Measurements from ENCODE around the gene ZNF730.
"Not testable (repeated sequence)": the region's sequence is repeated elsewhere in the genome, so short reads cannot be mapped to it uniquely, and the experiment has no call there.

The ZNF730 gene

DNA sequence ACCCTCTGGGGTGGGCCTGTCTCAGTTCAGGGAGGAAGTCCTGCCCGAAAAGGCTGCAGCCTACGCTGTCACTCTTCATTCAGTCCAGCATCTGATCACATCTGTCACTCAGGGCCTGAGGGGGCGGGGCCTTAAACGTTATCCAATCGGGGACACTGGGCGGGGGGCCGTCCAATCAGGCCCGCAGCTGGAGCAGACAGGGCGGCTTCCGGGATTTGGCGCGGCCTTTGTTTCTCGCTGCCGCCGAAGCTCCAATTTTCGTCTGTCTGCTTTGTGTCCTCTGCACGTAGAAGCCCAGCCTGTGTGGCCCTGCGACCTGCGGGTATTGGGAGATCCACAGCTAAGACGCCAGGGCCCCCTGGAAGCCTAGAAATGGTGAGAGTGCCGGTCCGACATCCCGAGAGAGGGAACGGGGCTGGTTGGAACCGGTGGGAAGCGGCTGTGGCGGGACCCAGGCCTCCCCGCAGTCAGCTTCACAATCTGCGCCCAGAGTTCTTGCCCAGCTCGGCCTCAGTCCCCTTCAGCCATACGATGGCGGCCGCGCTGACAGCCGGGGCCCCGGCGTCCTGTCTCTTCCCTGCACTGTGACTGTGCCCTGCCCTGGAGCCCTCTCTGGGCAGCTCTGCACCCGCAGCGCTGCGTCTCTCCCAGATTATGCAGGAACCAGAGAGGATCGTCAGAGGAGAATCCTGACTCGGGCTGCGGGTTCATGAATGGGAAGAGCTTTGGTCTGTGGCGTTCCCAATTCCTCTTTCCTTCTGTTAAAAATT is at the start of gene ZNF730:
Gene ZNF730 (plus strand): TSS at position 224 of the 770 bp plus-strand sequence. CDS start 149 bp downstream, at position 373.
- peak; percentile 15 to 35 for DNase-seq (ENCODE audit: low read depth in 2 of 2)

GRCh38 chr19:23070353-23071146 is 46.3 kb upstream of the ZNF730 start:
- DNase-seq (ENCODE audit: low read depth in 2 of 2), result no peak

GRCh38 chr19:23071147-23071511 is 45.7 kb upstream of the ZNF730 start:
- no peak for DNase-seq (ENCODE audit: low read depth in 2 of 2)

DNA sequence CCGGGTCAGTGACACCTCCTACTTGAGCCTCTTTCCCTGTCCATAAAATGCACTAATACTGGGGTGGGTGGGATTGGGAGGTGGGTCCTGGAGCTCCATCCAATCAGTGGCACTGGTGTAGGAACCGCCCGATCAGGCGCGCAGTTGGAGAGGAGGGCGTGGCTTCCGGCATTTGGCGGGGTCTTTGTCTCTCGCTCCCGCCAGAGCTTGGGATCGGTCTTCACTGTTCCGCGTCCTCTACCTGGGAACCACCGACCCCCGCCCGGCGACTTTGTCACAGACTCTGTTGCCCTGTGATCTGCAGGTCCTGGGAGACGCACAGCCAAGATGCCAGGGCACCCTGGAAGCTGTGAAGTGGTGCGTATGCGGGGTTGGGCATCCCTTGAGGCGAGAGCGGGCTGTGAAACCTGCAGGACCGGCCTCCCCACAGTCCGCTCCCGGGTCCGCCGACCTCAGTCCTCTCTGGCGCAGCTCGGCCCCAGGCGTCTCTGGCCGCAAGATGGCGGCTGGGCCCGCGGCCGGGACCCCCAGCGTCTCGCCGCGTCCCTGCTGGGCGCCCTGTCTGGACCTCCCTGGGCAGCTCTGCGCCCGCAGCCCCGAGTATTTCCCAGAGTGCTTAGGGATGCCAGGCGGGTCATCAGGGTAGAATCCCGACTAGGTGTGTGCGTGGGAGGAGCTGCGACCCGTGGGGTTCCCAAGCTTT is 41.6 kb upstream of the ZNF730 start:
- no peak for DNase-seq (ENCODE audit: low read depth in 2 of 2)

- not testable (repeated sequence) for DNase-seq (ENCODE audit: low read depth in 2 of 2)
Observed at GRCh38 chr19:23077776-23078175, 39.0 kb upstream of the ZNF730 start.

DNA sequence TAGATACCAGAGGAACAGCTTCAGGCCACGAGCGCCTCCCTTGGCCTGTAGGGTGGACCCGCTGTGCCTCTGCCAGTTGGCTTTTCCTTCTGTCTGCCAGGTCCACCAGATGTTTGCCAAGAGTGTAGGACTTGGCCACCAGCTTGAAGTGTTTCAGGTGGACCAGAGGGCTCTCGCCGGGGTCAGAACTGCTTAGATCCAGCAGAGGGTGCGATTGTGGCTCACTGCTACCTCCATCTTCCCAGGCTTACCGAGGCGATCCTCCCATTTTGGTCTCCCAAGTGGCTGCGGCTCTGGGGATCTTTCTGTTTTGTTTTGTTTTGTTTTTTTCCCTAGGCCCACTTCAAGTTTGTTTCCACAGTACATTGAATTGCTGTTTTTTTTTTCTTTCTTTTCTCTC is 23.0 kb upstream of the ZNF730 start:
- DNase-seq (ENCODE audit: low read depth in 2 of 2), result no peak

- DNase-seq (ENCODE audit: low read depth in 2 of 2), result no peak
Observed at GRCh38 chr19:23095418-23095817, 21.4 kb upstream of the ZNF730 start.

- no peak for DNase-seq (ENCODE audit: low read depth in 2 of 2)
Observed at GRCh38 chr19:23098286-23098685, 18.5 kb upstream of the ZNF730 start.

DNA sequence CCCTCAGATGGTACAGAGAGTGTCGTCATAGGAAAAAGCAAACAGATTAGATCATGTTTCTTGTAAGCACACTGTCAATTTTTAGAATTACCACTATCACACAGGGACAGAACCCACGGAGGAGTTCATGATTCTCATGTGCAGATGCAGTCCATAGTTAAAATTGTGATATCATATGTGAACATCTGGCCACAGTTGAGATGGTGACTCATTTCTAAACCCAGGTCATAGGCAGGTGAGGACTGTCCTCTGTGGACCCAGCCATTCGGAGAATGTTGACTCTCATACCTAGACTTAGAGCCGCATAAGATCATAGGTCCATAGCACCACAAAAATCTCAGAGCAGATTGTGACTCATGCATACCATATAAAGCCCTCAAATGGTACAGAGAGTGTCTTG is 17.8 kb upstream of the ZNF730 start:
- DNase-seq (ENCODE audit: low read depth in 2 of 2), result no peak

- DNase-seq (ENCODE audit: low read depth in 2 of 2), result no peak
Observed at GRCh38 chr19:23099966-23100365, 16.9 kb upstream of the ZNF730 start.

DNA sequence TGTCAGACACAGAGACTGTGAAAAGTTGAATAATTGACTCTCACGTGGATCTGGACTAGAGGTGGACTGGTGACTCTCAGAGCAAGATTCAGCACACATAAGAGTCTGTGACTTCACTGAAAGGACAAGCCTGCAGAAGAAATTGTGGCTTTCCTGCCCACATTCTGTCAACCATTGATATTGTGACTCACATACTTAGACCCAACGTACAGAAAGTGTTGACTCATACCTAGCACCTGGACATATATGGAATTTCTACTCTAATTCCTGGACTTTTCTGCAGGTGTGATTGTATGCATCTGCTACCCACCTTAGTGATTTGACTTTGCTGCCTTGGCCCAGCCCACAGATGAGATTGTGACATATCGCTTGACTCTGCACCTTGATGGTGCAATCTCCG is 15.6 kb upstream of the ZNF730 start:
- DNase-seq (ENCODE audit: low read depth in 2 of 2), result no peak

DNA sequence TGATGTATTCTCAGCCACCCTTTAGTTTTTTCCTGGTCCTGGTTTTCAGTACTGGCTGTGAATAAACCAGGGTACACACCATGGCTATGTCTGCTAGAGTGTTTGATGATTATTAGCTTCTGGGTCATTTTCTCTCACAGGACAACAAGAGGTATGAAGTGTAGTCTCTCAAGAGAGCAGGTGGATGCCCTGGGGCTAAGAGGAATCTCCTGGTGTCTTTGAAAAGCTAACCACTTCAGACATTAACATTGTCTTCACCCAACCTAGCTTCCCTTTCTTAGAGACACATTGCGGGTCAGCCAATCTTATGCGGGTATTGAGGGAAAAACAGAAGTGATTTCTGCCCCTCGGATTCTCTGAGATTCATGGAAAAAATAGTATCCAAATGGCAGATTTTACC is 1.6 kb downstream of the ZNF730 start:
- no peak for DNase-seq (ENCODE audit: low read depth in 2 of 2)

DNA sequence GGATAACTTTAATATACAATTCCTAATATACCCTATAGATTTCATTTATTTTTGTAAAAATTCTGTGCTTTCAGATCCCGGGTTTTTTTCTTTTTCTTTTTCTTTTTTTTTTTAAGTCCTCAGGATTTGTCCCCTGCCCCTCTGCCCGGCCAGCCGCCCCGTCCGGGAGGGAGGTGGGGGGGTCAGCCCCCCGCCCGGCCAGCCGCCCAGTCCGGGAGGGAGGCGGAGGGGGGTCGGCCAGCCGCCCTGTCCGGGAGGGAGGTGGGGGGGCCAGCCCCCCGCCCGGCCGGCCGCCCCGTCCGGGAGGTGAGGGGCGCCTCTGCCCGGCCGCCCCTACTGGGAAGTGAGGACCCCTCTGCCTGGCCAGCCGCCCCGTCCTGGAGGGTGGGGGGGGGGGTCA is 17.4 kb downstream of the ZNF730 start:
- not testable (repeated sequence) for DNase-seq (ENCODE audit: low read depth in 2 of 2)

GRCh38 chr19:23145617-23146415 is 29.0 kb downstream of the ZNF730 start:
- no peak for DNase-seq (ENCODE audit: low read depth in 2 of 2)

DNA sequence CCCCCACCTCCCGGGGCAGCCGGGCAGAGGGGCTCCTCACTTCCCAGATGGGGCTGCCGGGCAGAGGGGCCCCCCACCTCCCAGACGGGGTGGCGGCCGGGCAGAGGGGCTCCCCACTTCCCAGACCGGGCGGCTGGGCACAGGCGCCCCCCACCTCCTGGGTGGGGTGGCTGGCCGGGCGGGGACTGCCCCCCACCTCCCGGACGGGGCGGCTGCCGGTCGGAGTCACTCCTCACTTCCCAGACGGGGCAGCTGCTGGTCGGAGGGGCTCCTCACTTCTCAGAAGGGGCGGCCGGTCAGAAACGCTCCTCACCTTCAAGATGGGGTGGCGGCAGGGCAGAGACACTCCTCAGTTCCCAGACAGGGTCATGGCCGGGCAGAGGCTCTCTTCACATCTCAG is 43.9 kb downstream of the ZNF730 start:
- DNase-seq (ENCODE audit: low read depth in 2 of 2), result no peak

DNA sequence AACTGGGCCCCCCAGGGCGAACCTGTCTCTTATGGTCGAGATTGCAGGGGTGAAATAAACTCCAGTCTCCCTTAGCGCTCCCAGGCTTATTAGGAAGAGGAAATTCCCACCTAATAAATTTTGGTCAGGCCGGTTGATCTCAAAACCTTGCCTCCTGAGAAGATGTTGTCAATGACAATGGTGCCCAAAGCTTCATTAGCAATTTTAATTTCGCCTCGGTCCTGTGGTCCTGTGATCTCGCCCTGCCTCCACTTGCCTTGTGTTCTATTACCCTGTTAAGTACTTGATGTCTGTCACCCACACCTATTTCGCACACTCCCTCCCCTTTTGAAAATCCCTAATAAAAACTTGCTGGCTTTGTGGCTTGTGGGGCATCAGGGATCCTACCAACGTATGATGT is 51.5 kb downstream of the ZNF730 start:
- not testable (repeated sequence) for DNase-seq (ENCODE audit: low read depth in 2 of 2)

- DNase-seq (ENCODE audit: low read depth in 2 of 2), result no peak
Observed at GRCh38 chr19:23183251-23183650, 66.4 kb downstream of the ZNF730 start.

DNA sequence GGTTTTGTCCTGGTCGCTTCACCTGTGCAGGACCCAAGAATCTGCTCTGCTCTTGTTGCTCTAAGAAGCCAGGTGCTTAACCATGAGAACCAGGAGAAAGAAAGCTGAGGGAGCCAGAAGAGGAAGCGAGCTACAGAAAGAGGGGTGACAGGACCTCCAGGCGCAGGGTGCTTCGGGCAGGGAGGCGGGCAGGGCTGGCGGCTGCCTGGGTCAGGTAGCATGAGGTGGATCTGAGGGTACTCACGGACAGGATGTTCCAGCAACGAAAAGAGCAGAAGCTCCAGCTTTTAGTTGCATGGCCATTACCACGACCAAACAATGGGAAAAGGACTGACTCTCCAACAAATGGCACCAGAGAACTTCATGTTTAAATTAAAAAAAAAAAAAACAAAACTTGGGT is 73.5 kb downstream of the ZNF730 start:
- DNase-seq (ENCODE audit: low read depth in 2 of 2), result no peak

Data from stimulated activated CD4-positive, alpha-beta T cell treated with anti-CD3 and anti-CD28 coated beads, Interleukin-1b, Interleukin-23, amount 100 ng/mL, for 4 hours (primary cell).